SIG-M5 treated with dmso at 0.1 percent for 504 hours (cell line): Measurements from ENCODE around the gene GIPR.
"Not testable (repeated sequence)": the region's sequence is repeated elsewhere in the genome, so short reads cannot be mapped to it uniquely, and the experiment has no call there.

ENCODE experiments used
- DNase-seq: peaks from one replicate; lab custom pipeline; 2025; ENCODE audit not compliant: unreplicated experiment; lab: John Stamatoyannopoulos, UW

The GIPR gene

GRCh38 chr19:45667620-45668341 is at the start of gene GIPR:
TSS of gene GIPR (plus strand) at chr19:45668221. CDS start at chr19:45669521, 1,300 bp downstream.
- peak; percentile 69 for DNase-seq

GRCh38 chr19:45621389-45621788 is 46.6 kb upstream of the GIPR start:
- no peak for DNase-seq

- DNase-seq = no peak
Observed at GRCh38 chr19:45621976-45622503, 46.0 kb upstream of the GIPR start.

GRCh38 chr19:45623984-45624383 is 44.0 kb upstream of the GIPR start:
- no peak for DNase-seq

GRCh38 chr19:45628219-45628618 is 39.8 kb upstream of the GIPR start:
- DNase-seq = not testable (repeated sequence)

- no peak for DNase-seq
Observed at GRCh38 chr19:45629704-45630103, 38.3 kb upstream of the GIPR start.

- DNase-seq = peak; percentile 67
Observed at GRCh38 chr19:45630463-45630862, 37.6 kb upstream of the GIPR start.

- peak; percentile 33 for DNase-seq
Observed at GRCh38 chr19:45632468-45633196, 35.4 kb upstream of the GIPR start.

- no peak for DNase-seq
Observed at GRCh38 chr19:45636275-45636674, 31.7 kb upstream of the GIPR start.

- DNase-seq = no peak
Observed at GRCh38 chr19:45636902-45637301, 31.1 kb upstream of the GIPR start.

GRCh38 chr19:45637890-45638667 is 29.9 kb upstream of the GIPR start:
- DNase-seq = no peak

GRCh38 chr19:45638930-45639729 is 28.9 kb upstream of the GIPR start, which contains the start of gene EML2:
TSS of gene EML2 (minus strand) at chr19:45639397. CDS start at chr19:45639376, 21 bp downstream.
- peak; percentile 24 for DNase-seq

- DNase-seq = no peak
Observed at GRCh38 chr19:45640849-45641273, 27.2 kb upstream of the GIPR start.

- peak; percentile 97 for DNase-seq
Observed at GRCh38 chr19:45641274-45642105, 26.5 kb upstream of the GIPR start.

- peak; percentile 77 for DNase-seq
Observed at GRCh38 chr19:45643024-45643926, 24.7 kb upstream of the GIPR start.

- DNase-seq = no peak
Observed at GRCh38 chr19:45643927-45644771, 23.9 kb upstream of the GIPR start.

GRCh38 chr19:45645068-45645630 is 22.9 kb upstream of the GIPR start:
- no peak for DNase-seq
